Stimulated activated CD8-positive, alpha-beta memory T cell treated with anti-CD3 and anti-CD28 coated beads, Interleukin-4, amount 100 ng/mL, for 24 hours (primary cell): ENCODE data around the gene GNAL.

ENCODE experiments used
- DNase-seq: peaks from one replicate; pipeline ENCODE4 v3.0.0-alpha.2; 2020; ENCODE audit warnings: low read depth

Gene GNAL

DNA sequence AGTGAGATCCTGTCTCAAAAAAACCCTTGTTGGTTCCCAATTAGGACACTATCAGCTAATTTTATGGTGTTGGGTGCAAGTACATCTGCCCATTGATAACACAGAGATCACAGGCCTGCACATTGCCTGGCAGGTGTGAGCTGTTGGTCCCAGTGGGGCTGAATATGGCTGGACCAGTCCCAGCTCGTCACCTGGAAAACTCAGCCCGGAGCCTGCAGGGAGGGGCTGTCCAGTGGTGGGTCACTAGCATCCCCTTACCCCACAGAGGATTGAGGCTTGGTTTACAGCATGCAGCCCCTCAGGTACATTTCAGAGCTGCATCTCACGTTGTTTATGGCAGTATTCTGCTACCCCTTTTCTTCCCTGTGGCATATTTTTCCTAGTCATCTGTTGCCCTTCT is 121.3 kb downstream of the GNAL start:
- no peak for DNase-seq

DNA sequence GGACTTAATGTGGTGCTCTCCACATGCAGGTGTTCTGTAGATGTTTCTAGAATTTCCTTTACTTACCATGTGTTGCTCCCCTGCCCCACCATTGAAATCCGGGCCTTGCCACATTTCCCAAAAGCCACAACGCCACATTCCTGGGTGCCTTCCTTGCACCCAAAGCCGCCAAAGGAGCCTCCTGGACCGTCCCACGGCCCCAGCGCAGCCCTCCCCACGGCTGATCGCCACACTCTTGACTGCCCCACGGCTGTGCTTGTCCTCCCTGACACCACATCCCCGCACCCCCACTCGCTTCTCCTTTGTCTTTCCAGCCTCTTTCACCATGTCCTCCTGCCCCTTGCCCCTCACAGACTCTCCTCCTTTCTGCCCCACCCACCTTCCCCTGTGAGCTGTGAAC is 121.9 kb downstream of the GNAL start:
- DNase-seq: no peak

DNA sequence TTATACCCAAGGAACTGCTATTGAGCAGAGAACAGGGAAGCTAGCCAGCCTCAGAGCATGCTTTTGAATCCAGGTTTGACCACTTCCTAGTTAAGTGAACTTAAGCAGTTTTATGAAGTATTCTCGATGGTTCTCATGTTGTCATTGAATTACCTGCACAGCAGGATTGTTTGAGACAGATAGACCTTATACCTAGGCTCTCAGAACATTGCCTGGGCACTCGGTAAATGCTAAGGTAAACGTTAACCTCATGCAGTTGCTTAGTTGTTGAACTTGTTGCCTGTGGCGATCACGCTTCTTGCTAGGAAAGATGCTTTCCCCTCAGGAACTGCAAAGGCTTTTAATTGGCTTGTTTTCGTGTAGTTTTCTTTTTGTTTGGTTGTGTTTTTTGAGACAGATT is 128.2 kb downstream of the GNAL start:
- no peak for DNase-seq

DNA sequence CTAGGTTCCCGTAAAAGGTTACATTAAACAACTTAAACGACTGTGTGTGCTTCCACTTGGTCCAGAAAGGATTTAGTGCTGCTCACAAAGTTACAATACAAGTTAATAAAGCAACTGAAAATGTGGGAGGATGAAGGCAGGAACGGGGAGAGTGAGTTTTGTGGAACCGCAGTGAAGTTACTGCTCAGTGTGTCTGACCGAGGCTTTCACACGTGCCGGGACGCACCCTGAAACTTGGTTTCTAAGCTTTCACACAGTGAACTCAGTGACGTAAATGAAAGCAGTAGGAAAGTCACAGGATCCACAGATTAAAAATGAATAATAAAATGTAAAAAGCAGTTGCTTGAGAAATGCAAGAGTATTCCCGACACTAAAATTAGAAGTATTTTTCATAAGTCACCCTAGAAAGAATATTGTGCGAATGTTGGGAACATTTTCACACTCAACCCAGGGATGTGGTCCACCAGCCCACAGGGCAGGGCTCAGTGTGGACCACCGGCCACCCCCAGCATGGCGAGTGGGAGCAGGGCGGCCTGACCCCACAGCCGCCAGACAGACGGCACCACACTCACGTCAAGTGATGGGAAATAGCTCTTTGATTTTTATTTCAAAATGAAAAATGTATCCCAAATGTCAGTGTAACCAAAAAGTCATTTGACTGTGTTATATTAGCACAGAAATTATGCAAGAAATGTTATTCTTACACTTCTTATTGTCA is 129.6 kb downstream of the GNAL start:
- no peak for DNase-seq

DNA sequence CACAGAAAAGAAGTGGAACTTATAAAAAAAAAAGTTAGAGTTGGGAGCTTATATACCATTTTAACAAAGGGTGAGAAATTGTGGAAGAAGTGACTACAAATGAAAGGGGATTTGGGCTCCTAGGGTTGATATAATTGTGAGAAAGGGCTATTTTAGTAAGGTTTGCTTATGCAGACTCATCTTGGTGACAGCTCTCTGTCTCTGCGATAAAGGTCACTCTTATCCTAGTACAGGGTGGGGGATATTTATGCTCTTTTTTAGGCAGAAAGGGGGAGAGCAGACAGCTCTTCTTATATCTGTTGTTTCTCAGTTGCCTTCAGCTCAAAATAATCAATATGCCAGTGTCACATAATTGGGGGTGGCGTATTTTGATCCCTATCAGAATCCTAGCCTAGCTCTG is 130.9 kb downstream of the GNAL start:
- DNase-seq: no peak

DNA sequence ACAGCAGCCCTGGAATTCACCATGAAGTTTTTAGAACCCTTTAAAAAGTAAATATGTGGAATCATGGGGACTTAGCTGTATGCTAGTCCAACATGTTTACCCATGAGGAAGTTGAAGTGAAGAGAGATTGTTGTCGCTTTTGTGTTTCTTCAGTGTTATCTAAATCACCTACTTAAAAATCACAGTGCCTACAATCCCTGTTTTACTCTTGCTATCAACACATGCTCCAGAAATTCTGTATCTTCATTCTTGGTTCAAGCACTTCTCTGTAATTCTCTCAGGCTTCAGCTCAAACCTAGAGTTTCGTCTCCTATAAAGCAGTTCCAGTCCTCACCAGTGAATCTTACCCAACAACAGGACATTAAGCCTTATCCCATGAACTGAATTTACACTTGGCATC is 131.6 kb downstream of the GNAL start:
- DNase-seq: no peak

DNA sequence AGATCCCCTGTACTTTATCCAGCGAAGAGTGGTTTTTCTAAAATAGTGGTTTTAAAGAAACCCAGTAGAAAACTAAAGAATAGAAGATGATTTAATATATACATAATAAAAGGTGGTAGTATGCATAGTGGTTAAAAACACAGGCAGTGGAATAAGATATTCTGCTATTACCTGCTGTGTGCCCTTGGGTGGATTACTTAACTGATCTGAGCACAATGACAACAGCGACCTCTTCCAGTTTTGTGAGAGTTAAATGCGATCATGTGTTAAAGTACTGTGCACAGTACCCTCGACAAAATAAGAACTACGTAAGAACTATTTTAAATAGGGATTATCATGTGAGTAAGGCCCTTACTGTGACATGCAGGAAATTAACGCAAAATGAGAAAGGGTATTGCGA is 132.1 kb downstream of the GNAL start:
- no peak for DNase-seq

DNA sequence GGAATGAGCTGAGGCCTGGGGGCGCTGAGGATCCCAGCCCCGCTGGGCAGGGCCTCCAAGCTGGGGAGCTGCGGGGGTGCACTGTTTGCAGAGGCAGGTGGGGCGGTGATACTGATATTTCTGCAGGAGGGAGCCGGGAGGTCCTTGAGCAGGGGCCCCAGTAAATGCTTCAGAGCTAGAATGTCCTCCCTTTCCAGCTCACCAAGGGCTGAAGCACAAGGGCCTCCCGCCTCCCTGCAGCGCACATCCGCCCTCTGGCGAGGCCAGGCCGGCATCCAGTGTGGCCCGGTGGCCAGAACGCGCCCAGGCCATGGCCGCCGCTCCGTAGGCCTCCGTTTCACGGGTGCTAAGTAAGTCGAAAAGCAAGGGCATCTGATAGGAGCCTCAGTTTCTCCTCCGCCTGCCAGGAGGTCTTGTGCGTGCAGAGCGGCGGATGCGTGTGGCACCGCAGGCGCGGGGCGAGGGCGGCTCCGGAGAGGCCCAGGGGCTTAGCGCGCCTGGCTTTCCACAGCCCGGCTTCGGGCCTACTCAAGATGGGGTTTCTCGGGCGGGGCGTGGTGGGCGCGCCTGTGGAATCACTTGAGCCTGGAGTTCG is 132.7 kb downstream of the GNAL start:
- DNase-seq: no peak

DNA sequence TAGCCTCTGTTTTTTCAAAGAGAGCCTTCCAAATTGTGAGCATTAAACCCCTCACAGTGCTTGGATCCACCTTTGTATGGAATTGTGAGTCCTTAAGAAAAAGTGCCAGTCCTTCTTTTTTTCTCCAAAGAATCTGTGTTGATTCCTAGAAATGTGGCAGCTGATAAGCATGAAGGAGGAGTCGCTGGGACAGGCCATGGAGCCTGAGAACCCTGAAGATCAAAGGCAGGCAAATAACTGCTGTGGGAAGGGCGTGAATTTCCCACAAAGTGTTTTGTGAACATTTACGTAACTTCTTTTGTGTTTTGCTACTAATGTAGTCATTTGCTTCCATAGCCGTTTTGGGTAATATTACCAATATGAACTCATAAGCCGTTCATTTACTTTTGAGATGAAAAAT is 134.5 kb downstream of the GNAL start:
- no peak for DNase-seq

DNA sequence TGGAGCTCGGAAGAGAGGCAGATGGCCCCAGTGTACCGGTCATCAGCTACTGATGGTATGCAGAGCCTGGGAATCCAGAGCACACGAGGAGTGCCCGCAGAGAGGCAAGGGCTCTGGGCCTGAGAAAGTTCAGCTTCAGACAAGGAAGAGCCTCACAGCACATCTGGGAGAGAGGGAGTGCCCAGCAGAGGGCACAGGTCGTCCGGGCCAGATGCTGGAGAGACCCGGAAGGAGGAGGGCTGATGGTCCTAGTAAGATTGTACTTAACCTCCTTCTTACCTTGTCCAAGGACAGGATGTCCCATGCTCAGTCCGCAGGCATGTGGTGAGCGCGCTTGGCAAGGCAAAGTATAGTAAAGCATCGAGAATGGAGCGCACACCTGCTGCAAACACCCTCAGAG is 137.8 kb downstream of the GNAL start:
- no peak for DNase-seq

DNA sequence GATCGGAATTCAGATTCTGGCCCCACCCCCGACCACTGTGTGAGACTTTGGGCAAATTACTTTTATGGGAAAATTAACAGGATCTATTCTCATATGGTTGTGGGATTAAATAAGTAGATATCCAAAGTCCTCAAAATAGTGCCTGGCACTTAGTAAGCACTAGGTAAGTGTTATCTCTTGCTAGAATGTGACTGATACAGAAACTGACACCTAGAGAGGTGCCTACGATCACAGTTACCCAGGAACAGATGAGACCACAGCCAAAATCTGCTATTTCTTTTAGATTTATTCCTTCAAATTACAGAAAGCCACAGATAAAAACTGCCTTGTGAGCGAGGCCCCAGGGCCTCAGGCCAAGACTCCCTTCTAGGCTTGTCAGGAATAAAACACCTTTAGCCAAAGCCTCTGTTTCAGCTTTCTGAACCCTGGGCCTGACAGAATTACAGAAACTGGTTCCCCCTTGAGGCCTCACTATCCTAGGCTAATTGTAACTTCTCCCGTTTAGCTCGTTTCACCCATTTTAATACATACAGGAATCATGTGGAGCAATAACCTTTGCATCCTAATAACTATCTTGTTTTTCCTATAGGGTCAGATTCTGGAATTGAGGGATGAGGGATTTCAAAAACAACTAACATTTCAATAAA is 139.8 kb downstream of the GNAL start:
- DNase-seq: no peak

DNA sequence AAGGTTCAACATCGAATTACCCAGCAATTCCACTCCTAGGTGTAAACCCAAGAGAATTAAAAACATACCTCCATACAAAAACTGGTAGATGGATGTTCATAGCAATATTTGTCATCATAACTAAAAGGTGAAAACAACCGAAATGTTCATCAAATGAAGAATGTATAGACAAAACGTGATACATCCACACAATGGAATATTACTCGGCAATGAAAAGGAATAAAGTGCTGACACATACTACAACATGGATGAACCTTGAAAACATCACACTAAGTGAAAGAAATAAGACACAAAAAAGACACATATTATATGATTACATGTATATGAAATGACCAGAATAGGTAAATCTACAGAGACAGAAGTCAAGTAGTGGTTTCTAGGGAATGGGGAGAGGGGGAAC is 141.5 kb downstream of the GNAL start:
- DNase-seq: no peak

DNA sequence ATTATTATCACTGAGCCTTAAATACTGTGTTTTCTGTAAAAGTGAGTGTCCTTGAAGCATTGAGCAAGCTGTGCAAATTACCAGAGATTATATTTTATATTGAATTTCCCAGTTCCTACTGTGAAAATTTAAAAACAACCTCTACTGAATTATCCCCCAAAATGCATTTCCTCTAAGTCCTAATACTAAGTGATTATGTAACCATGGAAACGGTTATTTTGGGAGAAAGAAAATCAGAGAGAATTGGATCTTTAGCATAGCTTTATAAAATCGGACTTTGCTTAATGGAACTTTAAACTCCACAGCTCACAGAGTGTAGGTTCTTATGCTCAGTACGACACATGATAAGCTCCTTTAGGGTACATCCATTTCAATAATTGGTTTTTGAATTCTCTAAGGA is 142.9 kb downstream of the GNAL start:
- no peak for DNase-seq

DNA sequence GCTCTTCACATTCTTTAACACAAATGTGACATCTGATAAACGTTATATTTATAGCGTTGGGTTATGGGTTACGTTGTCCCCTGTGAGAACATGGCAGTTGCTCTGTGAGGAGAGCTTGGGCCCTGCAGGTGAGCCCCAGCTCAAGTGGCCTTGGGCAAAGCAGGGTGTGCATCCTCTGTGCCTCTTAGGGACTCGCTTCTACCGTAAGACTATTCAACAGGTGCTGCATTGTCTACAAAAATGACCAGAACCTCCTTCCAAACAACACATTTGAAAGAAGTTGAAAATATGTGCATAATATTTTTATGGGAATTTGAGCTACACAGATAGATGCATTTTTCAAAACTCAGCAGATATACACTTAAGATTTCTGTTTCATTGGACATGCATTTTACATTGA is 145.7 kb downstream of the GNAL start:
- DNase-seq: no peak

DNA sequence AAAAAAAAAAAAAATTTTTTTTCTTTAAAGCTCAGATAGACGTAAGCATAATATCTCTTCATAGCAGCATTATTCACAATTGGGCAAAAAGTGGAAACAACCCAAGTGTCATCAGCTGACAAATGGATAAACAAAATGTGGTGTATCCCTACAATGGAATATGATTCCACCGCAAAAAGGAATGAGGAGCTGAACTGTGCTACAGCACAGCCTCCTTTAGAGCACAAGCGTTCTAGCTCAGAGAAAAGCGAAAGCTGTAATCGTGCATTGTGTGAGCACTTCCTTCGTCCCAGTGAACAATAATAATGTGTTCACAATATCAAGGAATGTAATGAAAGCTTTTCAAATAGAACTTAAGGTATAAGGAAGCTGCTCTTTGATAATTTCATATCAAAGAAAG is 150.5 kb downstream of the GNAL start:
- DNase-seq: no peak

DNA sequence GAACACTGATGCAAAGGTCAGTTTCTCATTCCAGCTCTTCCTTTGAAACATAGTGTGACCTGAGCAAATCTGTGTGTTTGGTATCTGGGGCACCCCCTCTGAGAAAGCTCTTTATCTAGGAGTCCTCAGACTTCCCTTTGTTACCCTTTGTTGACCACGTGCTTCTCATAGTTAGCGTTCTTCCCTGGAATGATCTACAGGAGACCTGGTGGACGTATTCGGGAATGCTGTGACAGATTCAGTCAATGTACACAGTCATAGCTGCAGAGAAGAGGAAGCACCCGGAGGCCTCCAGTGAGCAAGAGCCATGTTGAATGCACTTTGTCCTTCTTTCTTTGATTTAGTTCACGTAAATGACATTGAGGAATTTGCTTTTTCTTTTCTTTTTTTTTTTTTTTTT is 151.4 kb downstream of the GNAL start:
- DNase-seq: no peak

DNA sequence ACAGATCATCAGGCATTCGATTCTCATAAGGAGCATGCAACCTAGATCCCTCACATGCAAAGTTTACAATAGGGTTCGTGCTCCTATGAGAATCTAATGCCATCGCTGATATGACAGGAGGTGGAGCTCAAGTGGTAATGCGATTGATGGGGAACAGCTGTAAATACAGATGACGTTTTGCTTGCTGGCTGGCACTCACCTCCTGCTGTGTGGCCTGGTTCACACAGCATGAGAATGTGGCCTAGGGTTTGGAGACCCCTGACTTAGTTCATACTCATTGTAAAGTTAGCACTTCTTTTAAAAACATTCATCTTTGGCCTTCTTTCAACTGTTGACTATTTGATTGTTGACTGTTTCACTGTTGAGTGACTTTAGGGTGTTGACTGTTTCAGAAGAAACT is 153.5 kb downstream of the GNAL start:
- no peak for DNase-seq

DNA sequence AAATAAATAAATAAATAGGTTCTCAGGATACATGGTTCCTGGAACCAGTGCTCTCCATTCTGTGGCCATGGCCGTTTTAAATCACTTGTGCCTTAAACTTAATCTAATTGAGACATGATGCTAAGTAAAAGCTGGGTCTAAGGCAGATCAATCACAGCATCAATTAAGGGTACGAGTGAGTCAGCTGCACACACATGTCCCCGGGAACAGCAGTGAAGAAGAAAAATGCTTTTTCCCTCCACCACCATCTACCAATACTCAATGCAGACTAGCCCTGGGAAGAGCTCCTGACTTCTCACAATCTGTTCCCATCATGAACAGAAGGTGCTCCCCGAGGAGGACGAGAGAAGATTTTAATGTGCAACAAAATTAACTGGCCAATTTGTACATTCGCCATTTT is 155.4 kb downstream of the GNAL start:
- DNase-seq: no peak

DNA sequence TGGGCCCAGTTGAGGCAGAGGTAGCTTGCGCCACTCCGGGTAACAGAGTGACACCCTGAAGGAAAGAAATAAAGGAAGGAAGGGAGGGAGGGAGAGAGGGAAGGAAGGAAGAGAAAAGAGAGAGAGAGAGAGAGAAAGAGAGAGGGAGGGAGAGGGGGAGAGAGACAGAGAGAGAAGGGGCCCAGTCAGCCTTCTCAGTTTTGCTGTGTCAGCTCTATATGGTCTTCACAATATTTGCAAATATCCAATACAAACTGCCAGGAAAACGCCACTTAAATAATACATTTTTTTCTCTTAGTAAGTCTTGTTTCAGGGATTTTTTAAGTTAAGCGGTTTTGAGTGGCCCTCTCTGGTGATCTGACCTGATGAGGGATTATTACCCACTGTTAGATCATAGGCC is 156.6 kb downstream of the GNAL start:
- DNase-seq: no peak

DNA sequence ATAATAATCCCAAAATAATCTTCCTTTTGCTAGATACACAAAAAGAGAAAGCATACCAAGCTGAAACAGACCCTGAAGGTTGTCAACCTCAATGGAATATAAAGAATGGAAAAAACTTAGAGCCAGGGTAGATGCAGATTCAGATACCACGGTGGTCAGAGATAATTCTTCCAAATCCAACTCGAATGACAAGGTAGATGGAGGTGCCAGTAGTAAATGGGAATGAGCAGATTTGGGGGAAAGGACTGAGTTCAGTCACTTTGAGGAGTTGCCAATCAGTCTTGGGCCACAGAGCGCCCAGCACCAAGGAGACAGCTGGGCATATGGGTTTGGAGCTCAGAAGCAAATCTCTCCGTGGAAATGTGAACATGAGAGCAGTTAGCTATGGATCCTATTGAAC is 158.7 kb downstream of the GNAL start:
- DNase-seq: no peak

DNA sequence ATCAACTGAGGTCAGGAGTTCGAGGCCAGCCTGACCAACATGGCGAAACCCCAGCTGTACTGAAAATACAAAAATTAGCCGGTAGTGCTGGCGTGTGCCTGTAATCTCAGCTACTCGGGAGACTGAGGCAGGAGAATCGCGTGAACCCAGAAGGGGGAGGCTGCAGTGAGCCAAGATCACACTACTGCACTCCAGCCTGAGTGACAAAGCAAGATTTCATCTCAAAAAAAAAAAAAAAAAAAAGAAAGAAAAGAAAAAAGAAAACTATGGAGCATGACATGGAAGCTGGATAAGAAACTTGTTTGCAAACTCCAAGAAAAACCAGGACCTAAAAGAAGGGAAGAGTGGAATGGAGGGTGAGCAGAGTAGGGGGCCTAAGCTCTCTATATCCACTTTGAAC is 160.2 kb downstream of the GNAL start:
- no peak for DNase-seq

DNA sequence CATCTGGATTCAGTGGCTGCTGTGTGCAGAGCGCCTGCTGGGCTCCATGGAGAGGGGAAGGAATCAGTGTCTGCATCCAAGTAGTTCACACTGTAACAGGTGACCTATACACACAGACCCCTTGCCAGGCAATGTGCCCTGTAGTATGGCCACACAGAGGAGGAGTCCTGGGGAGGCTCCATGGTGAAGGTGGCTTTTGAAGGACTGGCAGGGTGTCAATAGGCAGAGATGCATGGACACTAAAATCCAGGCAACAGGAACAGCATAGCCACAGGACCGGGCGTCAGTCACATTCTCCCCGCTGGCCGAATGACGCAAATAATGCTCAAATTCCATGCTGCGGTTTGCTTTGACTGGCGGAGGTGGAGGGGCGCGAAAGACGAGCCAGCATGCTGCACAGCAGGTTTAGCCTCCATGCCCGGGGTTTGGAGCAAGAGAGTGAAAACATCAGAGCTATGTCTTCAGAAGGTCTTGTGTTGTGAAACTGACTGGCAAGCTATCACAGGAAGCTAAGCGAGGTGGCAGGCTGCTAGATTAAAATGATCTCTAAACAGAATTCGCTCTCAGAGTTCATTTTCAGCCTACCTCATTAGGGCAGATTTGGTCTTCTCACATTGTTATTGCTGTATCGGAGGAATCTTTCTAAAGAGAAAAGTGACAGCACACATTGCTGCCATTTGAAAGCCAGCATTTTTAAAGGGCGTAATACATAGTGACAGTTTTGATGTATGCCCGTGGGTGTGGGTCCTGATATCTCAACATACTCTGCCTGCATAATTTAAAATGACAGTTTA is 161.0 kb downstream of the GNAL start:
- DNase-seq: peak; percentile 35

DNA sequence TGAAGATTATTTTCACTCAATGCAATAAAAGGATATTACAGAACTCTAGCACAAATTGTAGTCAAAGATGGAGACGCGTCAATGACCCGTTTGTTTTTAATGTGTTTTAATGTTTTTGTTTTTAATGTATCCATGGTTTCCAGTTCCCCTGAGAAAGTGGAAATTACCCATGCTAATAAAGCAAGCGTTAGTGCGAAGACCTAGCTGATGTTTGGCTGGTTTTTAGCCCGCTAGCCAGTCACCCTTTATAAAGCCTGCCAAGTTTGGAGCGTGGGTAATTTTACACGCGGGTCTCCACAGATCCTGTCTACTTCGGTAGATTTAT is 161.7 kb downstream of the GNAL start:
- DNase-seq: no peak
